Erythroblast (primary cell): ENCODE results near the gene NHLRC4.

Experiments
- DNase-seq, 2 experiments: peaks; one replicate each; lab custom pipeline; 2025; lab: John Stamatoyannopoulos, UW
- GATA1 ChIP-seq: IDR thresholded peaks from 2 replicates; pipeline ENCODE4 v1.6.1; 2011; ENCODE audit warnings: low read depth, mild to moderate bottlenecking, control low read depth, low read length, moderate library complexity
- POLR2A ChIP-seq: IDR thresholded peaks from 2 replicates; pipeline ENCODE4 v1.6.1; 2011; ENCODE audit warnings: mild to moderate bottlenecking, low read length

Gene NHLRC4, protein sequence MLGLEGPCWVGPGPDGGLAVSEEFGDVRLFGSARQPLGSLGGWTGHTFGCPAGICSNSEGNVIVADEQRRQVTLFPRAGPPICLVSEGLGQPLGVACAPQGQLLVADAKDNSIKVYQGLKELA

GRCh38 chr16:566475-567372 lies at the start of gene NHLRC4:
TSS of gene NHLRC4 (plus strand) at chr16:567005. CDS start at chr16:568048, 1,043 bp downstream.
- DNase-seq = peak; percentile 92 to 93

GRCh38 chr16:518858-519257 lies 47.9 kb upstream of the NHLRC4 start:
- DNase-seq = no peak
- no peak for TF ChIP-seq POLR2A
- TF ChIP-seq GATA1 = no peak

More at GRCh38 chr16:566475-567372, at the start of gene NHLRC4:
- TF ChIP-seq POLR2A (peak; percentile 68), GATA1 (no peak)

GRCh38 chr16:519425-519824 lies 47.4 kb upstream of the NHLRC4 start:
- DNase-seq = no peak
- no peak for TF ChIP-seq POLR2A
- TF ChIP-seq GATA1 = no peak

GRCh38 chr16:519841-520687 lies 46.7 kb upstream of the NHLRC4 start:
- TF ChIP-seq GATA1 (no peak), POLR2A (peak; percentile 32)

DNA sequence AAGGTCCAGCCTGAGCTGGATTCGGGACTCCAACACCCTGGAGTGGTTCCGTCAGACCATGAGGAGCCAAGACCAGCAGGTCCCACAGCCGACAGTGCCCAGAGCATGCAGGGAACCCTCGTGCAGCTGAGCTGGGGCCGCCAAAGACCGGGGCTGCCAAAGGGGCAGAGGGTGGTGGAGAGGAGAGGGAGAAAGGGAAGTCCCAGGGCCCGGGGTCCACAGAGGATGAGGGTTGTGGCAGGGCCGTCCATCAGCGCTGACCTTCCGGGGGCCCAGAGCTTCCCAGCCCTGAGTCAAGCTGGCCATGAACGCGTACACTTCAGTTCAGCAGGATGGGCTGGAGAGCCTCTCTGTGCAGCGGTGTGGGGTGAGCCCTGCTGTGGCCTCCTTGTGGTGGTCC lies 46.0 kb upstream of the NHLRC4 start:
- no peak for DNase-seq
- TF ChIP-seq POLR2A (peak; percentile 21), GATA1 (no peak)

More at GRCh38 chr16:519841-520687, 46.7 kb upstream of the NHLRC4 start:
- DNase-seq = no peak

GRCh38 chr16:521381-522210 lies 45.2 kb upstream of the NHLRC4 start:
- DNase-seq = no peak
- TF ChIP-seq POLR2A = no peak
- TF ChIP-seq GATA1 = no peak

DNA sequence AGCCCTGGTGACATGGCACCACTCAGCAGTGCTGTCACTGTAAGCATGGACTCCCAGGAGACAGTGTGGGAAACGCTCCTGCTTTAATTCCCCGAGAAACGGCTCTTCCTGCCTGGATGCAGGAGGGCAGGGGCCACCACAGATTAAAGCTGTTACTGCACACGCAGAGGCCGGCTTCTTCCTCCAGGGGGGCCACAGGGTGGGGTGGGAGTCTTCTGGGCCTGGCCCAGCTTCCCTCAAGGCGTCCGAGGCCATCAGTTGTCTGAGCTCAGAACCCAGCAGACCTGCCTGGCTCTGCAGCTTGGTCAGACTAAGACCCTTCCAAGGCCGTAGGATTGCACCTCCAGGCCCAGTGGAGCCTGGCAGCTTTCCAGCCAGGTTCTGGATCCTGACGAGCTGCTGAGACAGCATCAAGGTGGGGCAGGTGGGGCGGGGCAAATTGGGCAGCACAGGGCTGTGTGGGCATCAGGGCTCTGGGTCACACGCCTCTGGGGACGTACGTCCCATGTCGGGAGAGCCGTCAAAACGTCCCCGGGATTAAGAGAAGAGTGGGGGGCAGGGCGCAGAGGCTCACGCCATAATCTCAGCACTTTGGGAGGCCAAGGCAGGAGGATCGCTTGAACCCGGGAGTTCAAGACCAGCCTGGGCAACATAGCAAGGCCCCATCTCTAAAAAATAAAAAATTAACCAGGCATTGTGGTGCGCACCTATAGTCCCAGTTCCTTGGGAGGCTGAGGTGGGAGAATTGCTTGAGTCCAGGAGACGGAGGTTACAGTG lies 44.3 kb upstream of the NHLRC4 start:
- TF ChIP-seq GATA1 (no peak), POLR2A (no peak)
- DNase-seq = no peak

DNA sequence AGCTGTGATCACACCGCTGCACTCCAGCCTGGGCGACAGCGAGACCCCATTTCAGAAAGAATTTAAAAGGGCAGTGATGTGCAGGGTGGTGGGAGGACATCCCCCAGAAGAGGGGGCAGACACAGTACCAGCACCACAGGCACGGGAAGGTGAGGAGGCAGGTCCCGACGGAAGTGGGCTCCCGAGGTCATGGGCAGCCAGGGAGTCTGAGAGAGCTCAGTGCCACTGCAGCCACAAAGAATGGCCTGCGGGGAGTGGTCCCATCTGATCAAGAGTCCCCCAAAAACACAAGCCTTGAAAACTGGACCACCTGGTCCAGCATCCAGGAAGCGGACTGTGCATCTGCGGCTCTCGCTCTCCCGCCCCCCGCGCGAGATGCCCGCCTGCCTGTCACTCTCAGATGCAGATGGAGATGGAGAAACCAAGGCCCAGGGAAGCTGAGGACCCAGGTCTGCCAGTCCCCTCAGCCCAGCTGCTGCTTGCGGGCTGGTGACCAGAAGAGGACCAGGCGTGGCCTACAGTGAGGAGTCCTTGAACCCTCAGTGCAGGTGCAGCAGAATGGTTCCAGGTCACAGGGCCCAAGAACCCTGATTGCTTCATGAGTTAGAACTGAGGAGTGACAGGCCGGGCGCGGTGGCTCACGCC lies 43.6 kb upstream of the NHLRC4 start:
- TF ChIP-seq GATA1 (no peak), POLR2A (no peak)
- DNase-seq = no peak

DNA sequence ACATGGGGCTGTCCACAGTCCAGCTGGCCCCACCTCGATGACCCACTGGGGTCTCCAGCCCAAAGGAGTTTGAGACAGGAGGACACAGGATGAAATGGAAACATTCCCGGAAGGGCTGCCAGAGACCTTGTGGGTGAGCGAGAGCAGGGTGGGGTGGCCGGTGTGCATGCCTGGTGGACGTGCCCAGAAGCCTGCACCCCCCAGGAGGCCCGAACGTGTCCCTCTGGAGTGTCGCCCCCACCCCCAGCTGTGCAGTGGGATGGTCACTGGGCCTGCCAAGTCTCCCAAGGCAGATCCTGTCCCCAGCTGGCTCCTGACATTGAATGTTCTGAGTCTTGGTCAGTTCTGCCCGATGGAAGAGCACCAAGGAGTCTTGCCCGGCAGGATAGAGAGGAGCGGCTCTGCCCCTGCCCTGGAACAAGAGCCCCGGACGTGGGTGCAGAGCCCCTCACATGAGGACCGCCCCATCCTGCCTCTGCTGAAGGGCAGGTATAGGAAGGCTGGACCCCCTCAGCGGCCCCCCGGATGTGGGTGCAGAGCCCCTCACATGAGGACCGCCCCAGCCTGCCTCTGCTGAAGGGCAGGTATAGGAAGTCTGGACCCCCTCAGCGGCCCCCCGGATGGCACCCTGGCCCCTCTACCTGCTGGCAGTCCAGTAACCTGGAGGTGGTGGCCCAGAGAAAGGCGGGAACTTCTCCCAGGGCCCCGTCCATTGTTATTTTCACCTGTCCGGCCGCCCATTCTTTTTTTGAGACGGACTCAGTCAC lies 42.3 kb upstream of the NHLRC4 start:
- no peak for DNase-seq
- TF ChIP-seq GATA1 (no peak), POLR2A (peak; percentile 7)

GRCh38 chr16:525123-525519 lies 41.7 kb upstream of the NHLRC4 start:
- no peak for DNase-seq
- no peak for TF ChIP-seq POLR2A
- no peak for TF ChIP-seq GATA1
